Osteoblast (primary cell): ENCODE results near the gene TRIM65. TPM values are rescaled to one million over a fixed set of nuclear protein-coding genes. Genes with fewer than 3 reads are reported as not detected.

Experiments
- DNase-seq: peaks from one replicate; pipeline ENCODE4 v3.0.0; 2011; ENCODE audit warnings: low spot score, mixed read lengths; ENCODE audit not compliant: insufficient read length; ENCODE audit errors: missing footprints
- H2AFZ ChIP-seq: 2 replicates; pipeline ENCODE4 v1.6.0; 2011; ENCODE audit warnings: mild to moderate bottlenecking, low read length
- H3K27ac ChIP-seq: 2 replicates; pipeline ENCODE4 v1.5.1; 2011; ENCODE audit warnings: mild to moderate bottlenecking, low read depth, low read length, moderate library complexity
- H3K27me3 ChIP-seq: 2 replicates; pipeline ENCODE4 v1.6.0; 2012; ENCODE audit warnings: mild to moderate bottlenecking, control low read depth, inconsistent platforms, low read length, moderate library complexity; ENCODE audit not compliant: insufficient read depth
- H3K36me3 ChIP-seq: 2 replicates; pipeline ENCODE4 v1.5.1; 2011; ENCODE audit warnings: mild to moderate bottlenecking, low read length, control low read depth, moderate library complexity; ENCODE audit not compliant: insufficient read depth
- H3K4me1 ChIP-seq: 2 replicates; pipeline ENCODE4 v1.5.1; 2011; ENCODE audit warnings: mild to moderate bottlenecking, low read length, control low read depth, moderate library complexity; ENCODE audit not compliant: insufficient read depth
- H3K4me2 ChIP-seq: 2 replicates; pipeline ENCODE4 v1.6.0; 2011; ENCODE audit warnings: mild to moderate bottlenecking, low read length; ENCODE audit not compliant: insufficient read depth
- H3K4me3 ChIP-seq: fragments of 200-600 bp; sonication (generic); 3 replicates; pipeline ENCODE4 v1.5.1; 2012; ENCODE audit warnings: mild to moderate bottlenecking, low read length, inconsistent platforms; ENCODE audit not compliant: insufficient read depth
- H3K79me2 ChIP-seq: 2 replicates; pipeline ENCODE4 v1.6.0; 2012; ENCODE audit warnings: mild to moderate bottlenecking, low read length, control low read depth, inconsistent platforms; ENCODE audit not compliant: insufficient read depth
- H3K9me3 ChIP-seq: 2 replicates; pipeline ENCODE4 v1.5.1; 2011; ENCODE audit warnings: low read depth, low read length, control low read depth
- H4K20me1 ChIP-seq: 2 replicates; pipeline ENCODE4 v1.6.0; 2012; ENCODE audit warnings: mild to moderate bottlenecking, low read length, control low read depth; ENCODE audit not compliant: insufficient read depth
- total RNA-seq: library from RNA; depleted of rRNA; stranded (reverse); fragments of >200 nt; gene quantifications from 2 replicates; pipeline ENCODE4 v1.2.3, GENCODE V29; 2012
- TF ChIP-seq, protein P1 (sequence below): IDR thresholded peaks from 2 replicates; pipeline ENCODE4 v1.5.1; 2011; ENCODE audit warnings: mild to moderate bottlenecking, low read depth, low read length, moderate library complexity; ENCODE audit errors: extremely low read depth

The TRIM65 gene, protein sequence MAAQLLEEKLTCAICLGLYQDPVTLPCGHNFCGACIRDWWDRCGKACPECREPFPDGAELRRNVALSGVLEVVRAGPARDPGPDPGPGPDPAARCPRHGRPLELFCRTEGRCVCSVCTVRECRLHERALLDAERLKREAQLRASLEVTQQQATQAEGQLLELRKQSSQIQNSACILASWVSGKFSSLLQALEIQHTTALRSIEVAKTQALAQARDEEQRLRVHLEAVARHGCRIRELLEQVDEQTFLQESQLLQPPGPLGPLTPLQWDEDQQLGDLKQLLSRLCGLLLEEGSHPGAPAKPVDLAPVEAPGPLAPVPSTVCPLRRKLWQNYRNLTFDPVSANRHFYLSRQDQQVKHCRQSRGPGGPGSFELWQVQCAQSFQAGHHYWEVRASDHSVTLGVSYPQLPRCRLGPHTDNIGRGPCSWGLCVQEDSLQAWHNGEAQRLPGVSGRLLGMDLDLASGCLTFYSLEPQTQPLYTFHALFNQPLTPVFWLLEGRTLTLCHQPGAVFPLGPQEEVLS
- total RNA-seq = 22.8 and 23.3 TPM in 2 replicates

DNA sequence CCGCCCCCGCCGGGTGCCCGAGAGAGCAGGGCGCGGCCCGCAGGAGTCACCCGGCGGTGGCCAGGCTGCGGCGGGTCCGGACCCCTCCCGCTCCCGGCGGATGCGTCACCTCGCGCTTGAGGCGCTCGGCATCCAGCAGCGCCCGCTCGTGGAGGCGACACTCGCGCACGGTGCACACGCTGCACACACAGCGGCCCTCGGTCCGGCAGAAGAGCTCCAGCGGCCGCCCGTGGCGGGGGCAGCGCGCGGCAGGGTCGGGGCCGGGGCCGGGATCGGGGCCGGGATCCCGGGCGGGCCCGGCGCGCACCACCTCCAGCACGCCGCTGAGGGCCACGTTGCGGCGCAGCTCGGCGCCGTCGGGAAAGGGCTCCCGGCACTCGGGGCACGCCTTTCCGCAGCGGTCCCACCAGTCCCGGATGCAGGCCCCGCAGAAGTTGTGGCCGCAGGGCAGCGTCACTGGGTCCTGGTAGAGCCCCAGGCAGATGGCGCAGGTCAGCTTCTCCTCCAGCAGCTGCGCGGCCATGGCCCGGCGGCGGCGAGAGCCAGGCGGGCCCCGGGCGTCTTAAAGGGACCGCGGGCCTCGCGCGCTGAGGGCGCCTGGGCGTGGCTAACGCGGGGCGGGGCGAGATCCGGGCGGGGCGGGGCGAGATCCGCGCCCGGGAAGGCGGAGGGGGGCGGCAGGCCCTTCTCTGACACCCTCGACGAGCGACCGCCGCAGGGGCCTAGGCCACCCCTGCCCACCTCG lies at the start of gene TRIM65:
TRIM65 (minus strand) TSS at position 537 of the 745 bp plus-strand sequence; CDS start at position 523, 14 bp downstream.
- peak; percentile 99 for DNase-seq
- Histone ChIP-seq H2AFZ (peak within 1 kb of the TSS; percentile 78), H3K9me3 (no peaks in the 10 kb centered on the region), H4K20me1 (peaks cover 7% of the 10 kb centered on the region), H3K4me3 (peak within 1 kb of the TSS; percentile 82), H3K4me1 (peaks cover 6% of the 10 kb centered on the region), H3K79me2 (peaks cover 19% of the 10 kb centered on the region), H3K27me3 (no peaks in the 10 kb centered on the region), H3K36me3 (peaks cover 37% of the 10 kb centered on the region), H3K27ac (no peak within 1 kb of the TSS), H3K4me2 (peak within 1 kb of the TSS; percentile 83)
- TF ChIP-seq, protein P1, sequence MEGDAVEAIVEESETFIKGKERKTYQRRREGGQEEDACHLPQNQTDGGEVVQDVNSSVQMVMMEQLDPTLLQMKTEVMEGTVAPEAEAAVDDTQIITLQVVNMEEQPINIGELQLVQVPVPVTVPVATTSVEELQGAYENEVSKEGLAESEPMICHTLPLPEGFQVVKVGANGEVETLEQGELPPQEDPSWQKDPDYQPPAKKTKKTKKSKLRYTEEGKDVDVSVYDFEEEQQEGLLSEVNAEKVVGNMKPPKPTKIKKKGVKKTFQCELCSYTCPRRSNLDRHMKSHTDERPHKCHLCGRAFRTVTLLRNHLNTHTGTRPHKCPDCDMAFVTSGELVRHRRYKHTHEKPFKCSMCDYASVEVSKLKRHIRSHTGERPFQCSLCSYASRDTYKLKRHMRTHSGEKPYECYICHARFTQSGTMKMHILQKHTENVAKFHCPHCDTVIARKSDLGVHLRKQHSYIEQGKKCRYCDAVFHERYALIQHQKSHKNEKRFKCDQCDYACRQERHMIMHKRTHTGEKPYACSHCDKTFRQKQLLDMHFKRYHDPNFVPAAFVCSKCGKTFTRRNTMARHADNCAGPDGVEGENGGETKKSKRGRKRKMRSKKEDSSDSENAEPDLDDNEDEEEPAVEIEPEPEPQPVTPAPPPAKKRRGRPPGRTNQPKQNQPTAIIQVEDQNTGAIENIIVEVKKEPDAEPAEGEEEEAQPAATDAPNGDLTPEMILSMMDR = peak; percentile 24

DNA sequence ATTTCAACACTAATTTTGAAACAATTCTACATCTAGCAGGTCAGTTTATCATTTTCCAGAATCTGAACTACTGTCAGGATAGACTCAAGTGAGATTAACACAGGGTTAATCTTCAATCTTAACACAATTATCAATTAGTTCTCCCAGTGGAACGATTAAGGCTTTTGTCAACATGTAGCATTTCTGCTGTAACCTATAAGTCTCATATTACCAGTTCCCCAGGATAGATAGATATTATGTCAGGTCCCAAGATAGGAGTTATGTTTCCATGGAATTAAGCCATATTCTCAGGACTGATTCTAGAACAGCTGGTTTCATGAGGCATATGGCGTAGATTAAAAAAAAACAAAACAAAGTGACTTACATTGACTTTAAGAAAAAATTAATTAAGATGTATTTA lies 48.5 kb upstream of the TRIM65 start:
- TF ChIP-seq, protein P1 = no peak
- Histone ChIP-seq H3K4me3 (no peak overlapping the region), H4K20me1 (no peaks in the 10 kb centered on the region), H3K79me2 (peaks cover 4% of the 10 kb centered on the region), H3K27me3 (no peaks in the 10 kb centered on the region), H3K4me2 (no peak overlapping the region), H3K9me3 (no peaks in the 10 kb centered on the region), H3K27ac (no peak overlapping the region), H3K4me1 (peaks cover 3% of the 10 kb centered on the region), H2AFZ (no peak overlapping the region), H3K36me3 (peaks cover 41% of the 10 kb centered on the region)
- no peak for DNase-seq

DNA sequence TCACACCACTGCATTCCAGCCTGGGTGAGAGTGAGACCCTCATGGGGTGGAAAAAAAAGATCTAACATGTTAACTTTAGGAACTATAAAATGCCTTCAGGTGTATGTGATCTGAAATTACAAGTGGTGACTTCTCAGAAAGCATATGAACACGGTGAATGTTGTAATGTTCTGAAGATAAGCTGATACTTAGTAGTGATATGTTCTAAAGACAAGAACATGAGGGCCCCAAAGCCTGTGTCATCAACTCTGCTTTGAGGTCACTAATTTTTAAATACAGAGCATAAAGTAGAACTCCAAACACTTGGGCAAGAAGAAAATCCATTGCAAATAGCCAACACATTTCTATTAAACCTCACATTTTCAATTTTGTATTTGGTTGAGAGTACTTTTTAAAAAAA lies 46.7 kb upstream of the TRIM65 start:
- H3K4me2 ChIP-seq = no peak overlapping the region
- peaks cover 29% of the 10 kb centered on the region for H3K36me3 ChIP-seq
- H4K20me1 ChIP-seq = no peaks in the 10 kb centered on the region
- TF ChIP-seq, protein P1 = no peak
- no peak overlapping the region for H3K4me3 ChIP-seq
- no peaks in the 10 kb centered on the region for H3K27me3 ChIP-seq
- no peak overlapping the region for H3K27ac ChIP-seq
- no peak overlapping the region for H2AFZ ChIP-seq
- peaks cover 5% of the 10 kb centered on the region for H3K79me2 ChIP-seq
- H3K4me1 ChIP-seq = peaks cover 3% of the 10 kb centered on the region
- DNase-seq = no peak
- no peaks in the 10 kb centered on the region for H3K9me3 ChIP-seq

DNA sequence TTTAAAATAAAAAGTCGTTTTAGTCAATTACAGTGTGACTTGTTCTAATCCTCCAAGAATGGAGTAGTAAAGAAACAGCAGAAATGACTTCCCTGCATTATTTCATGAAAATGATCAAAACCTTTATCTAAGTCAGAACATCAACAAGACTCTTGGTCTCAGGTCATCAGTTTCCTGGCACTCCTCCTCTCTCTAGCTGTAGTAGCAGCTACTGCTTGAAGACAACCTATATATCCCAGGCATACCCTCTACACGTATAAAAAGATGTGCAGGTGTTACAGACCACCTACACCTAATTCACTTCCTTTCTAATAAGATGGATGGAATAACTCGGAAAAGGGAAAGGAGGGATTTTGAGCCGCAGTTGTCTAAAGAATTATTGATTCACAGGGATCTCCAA lies 45.7 kb upstream of the TRIM65 start:
- Histone ChIP-seq H3K4me3 (no peak overlapping the region), H3K27me3 (no peaks in the 10 kb centered on the region), H3K4me2 (no peak overlapping the region), H2AFZ (no peak overlapping the region), H3K36me3 (peaks cover 20% of the 10 kb centered on the region), H3K9me3 (no peaks in the 10 kb centered on the region), H3K27ac (no peak overlapping the region), H4K20me1 (no peaks in the 10 kb centered on the region), H3K79me2 (peaks cover 5% of the 10 kb centered on the region), H3K4me1 (peaks cover 3% of the 10 kb centered on the region)
- DNase-seq = no peak
- TF ChIP-seq, protein P1 = no peak
